Tibial nerve (tissue), 3 donors: Measurements from ENCODE around the gene MOB2.

Source experiments
- POLR2A ChIP-seq, 2 donors: fragments of 450-650 bp; IDR thresholded peaks; one replicate each; pipeline ENCODE4 v1.6.1; 2017; ENCODE audit warnings: antibody characterized with exemption in 2 of 2, mild to moderate bottlenecking in 2 of 2, moderate library complexity in 2 of 2
- TF ChIP-seq, protein P1 (sequence below), 5 experiments: fragments of 200-600 bp in 3 of 5; fragments of 450-650 bp in 2 of 5; sonication (generic) in 3 of 5; IDR thresholded peaks; one replicate each; pipeline ENCODE4 v1.5.1; 2016 to 2019; ENCODE audit warnings: antibody characterized with exemption in 5 of 5, mild to moderate bottlenecking in 3 of 5, moderate library complexity in 2 of 5

GRCh38 chr11:1481861-1482441 lies 4.6 kb downstream of the MOB2 start:
- TF ChIP-seq POLR2A (IDR thresholded peaks at IDR 0.05) = no peak
- TF ChIP-seq, protein P1, sequence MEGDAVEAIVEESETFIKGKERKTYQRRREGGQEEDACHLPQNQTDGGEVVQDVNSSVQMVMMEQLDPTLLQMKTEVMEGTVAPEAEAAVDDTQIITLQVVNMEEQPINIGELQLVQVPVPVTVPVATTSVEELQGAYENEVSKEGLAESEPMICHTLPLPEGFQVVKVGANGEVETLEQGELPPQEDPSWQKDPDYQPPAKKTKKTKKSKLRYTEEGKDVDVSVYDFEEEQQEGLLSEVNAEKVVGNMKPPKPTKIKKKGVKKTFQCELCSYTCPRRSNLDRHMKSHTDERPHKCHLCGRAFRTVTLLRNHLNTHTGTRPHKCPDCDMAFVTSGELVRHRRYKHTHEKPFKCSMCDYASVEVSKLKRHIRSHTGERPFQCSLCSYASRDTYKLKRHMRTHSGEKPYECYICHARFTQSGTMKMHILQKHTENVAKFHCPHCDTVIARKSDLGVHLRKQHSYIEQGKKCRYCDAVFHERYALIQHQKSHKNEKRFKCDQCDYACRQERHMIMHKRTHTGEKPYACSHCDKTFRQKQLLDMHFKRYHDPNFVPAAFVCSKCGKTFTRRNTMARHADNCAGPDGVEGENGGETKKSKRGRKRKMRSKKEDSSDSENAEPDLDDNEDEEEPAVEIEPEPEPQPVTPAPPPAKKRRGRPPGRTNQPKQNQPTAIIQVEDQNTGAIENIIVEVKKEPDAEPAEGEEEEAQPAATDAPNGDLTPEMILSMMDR (IDR thresholded peaks at IDR 0.05) = no peak
